ENCODE data around the gene RBFOX2.

Gene RBFOX2

GRCh38 chr22:35966314-35967045 lies 62.1 kb downstream of the RBFOX2 start:
- CTCF ChIA-PET, result no interaction called here
- DNase-seq (ENCODE audit: extremely low spot score), result no peak
- POLR2A ChIA-PET, result no interaction called here
- TF ChIP-seq CTCF (IDR thresholded peaks at IDR 0.05; ENCODE audit: control extremely low read depth, extremely low read depth, low read depth, missing control alignments), result no peak

- POLR2A ChIA-PET, result no interaction called here
- CTCF ChIA-PET, result no interaction called here
- no peak for DNase-seq (ENCODE audit: extremely low spot score)
- no peak for TF ChIP-seq CTCF (IDR thresholded peaks at IDR 0.05; ENCODE audit: control extremely low read depth, extremely low read depth, low read depth, missing control alignments)
Measured at GRCh38 chr22:35963237-35963810, 65.3 kb downstream of the RBFOX2 start.

GRCh38 chr22:35961480-35962295 lies 66.9 kb downstream of the RBFOX2 start:
- ChIA-PET CTCF (interaction anchor here (1.4 to 1.7 kb wide), 3 partner anchors 9 to 11 kb away, joined by 3 to 5 read pairs (median 4); no protein-coding TSS in a partner anchor), POLR2A (no interaction called here)
- no peak for DNase-seq (ENCODE audit: extremely low spot score)
- no peak for TF ChIP-seq CTCF (IDR thresholded peaks at IDR 0.05; ENCODE audit: control extremely low read depth, extremely low read depth, low read depth, missing control alignments)

GRCh38 chr22:35960854-35961253 lies 67.8 kb downstream of the RBFOX2 start:
- DNase-seq (ENCODE audit: extremely low spot score), result no peak
- POLR2A ChIA-PET, result no interaction called here
- no peak for TF ChIP-seq CTCF (IDR thresholded peaks at IDR 0.05; ENCODE audit: control extremely low read depth, extremely low read depth, low read depth, missing control alignments)
- CTCF ChIA-PET, result interaction anchor here (1.4 to 1.7 kb wide), 2 partner anchors 10 kb away, joined by 3 to 4 read pairs; no protein-coding TSS in a partner anchor

- POLR2A ChIA-PET, result no interaction called here
- no peak for DNase-seq (ENCODE audit: extremely low spot score)
- no peak for TF ChIP-seq CTCF (IDR thresholded peaks at IDR 0.05; ENCODE audit: control extremely low read depth, extremely low read depth, low read depth, missing control alignments)
- CTCF ChIA-PET, result no interaction called here
Measured at GRCh38 chr22:35959121-35959800, 69.4 kb downstream of the RBFOX2 start.

GRCh38 chr22:35958334-35958733 lies 70.3 kb downstream of the RBFOX2 start:
- ChIA-PET POLR2A (no interaction called here), CTCF (no interaction called here)
- no peak for TF ChIP-seq CTCF (IDR thresholded peaks at IDR 0.05; ENCODE audit: control extremely low read depth, extremely low read depth, low read depth, missing control alignments)
- DNase-seq (ENCODE audit: extremely low spot score), result no peak
